NB4 (cell line): ENCODE data around the gene SDF2L1.

Source experiments
- DNase-seq: peaks from one replicate; pipeline ENCODE4 v3.0.0; 2010; ENCODE audit warnings: low read depth
- H3K4me3 ChIP-seq: one replicate; pipeline ENCODE4 v1.5.1; 2011; ENCODE audit warnings: mild to moderate bottlenecking, low read depth, low read length, moderate library complexity
- CTCF ChIP-seq: IDR thresholded peaks from one replicate; pipeline ENCODE4 v1.5.1; 2012; ENCODE audit warnings: low read depth, low read length
- MAX ChIP-seq: IDR thresholded peaks from 2 replicates; pipeline ENCODE4 v1.6.1; 2011; ENCODE audit warnings: low read depth, low read length
- MYC ChIP-seq: IDR thresholded peaks from 2 replicates; pipeline ENCODE4 v1.6.1; 2011; ENCODE audit warnings: low read depth, low read length
- POLR2A ChIP-seq: IDR thresholded peaks from 2 replicates; pipeline ENCODE4 v1.6.1; 2011; ENCODE audit warnings: mild to moderate bottlenecking; ENCODE audit not compliant: insufficient read length; ENCODE audit errors: extremely low read depth

The SDF2L1 gene

GRCh38 chr22:21657360-21658032, 15.4 kb downstream of the SDF2L1 start:
- DNase-seq = peak; percentile 86
- TF ChIP-seq CTCF (no peak), POLR2A (peak; percentile 46), MAX (peak; percentile 44), MYC (no peak)
- peak overlapping the region; percentile 45 for H3K4me3 ChIP-seq

- H3K4me3 ChIP-seq = no peak overlapping the region
- peak; percentile 28 for DNase-seq
- TF ChIP-seq CTCF (no peak), MYC (no peak), POLR2A (no peak)
These were observed 17.9 kb downstream of the SDF2L1 start for GRCh38 chr22:21659864-21660525.

GRCh38 chr22:21660904-21661303, 18.8 kb downstream of the SDF2L1 start:
- H3K4me3 ChIP-seq = no peak overlapping the region
- TF ChIP-seq CTCF = no peak
- TF ChIP-seq MYC = no peak
- no peak for TF ChIP-seq MAX
- no peak for TF ChIP-seq POLR2A
- DNase-seq = no peak

GRCh38 chr22:21661991-21662390, 19.9 kb downstream of the SDF2L1 start:
- TF ChIP-seq MYC (no peak), CTCF (no peak), MAX (no peak)

GRCh38 chr22:21663738-21664137, 21.6 kb downstream of the SDF2L1 start:
- no peak for DNase-seq
- no peak overlapping the region for H3K4me3 ChIP-seq
- TF ChIP-seq CTCF (no peak), MAX (no peak), MYC (no peak), POLR2A (no peak)

More at GRCh38 chr22:21661991-21662390, 19.9 kb downstream of the SDF2L1 start:
- no peak overlapping the region for H3K4me3 ChIP-seq
- no peak for DNase-seq
